H1 (cell line): Measurements from ENCODE around the gene FBXW5. TPM values are rescaled to one million over a fixed set of nuclear protein-coding genes. Genes with fewer than 3 reads are reported as not detected.

Experiments
- CTCF ChIA-PET: fragments of 300-600 bp; sonication (Branson Sonifier 250); formaldehyde crosslinking; loops from one replicate; lab custom pipeline; 2021; ENCODE audit not compliant: partially characterized antibody; lab: Charles Lee
- POLR2A ChIA-PET: fragments of 300-600 bp; sonication (Branson Sonifier 250); formaldehyde crosslinking; loops from one replicate; lab custom pipeline; 2021; ENCODE audit warnings: inconsistent platforms; ENCODE audit not compliant: partially characterized antibody; lab: Charles Lee
- DNase-seq, 2 experiments: peaks; one replicate each; pipeline versions ENCODE4 v3.0.0 to v3.0.0-alpha.2; 2010 to 2022; ENCODE audit warnings: low spot score in 2 of 2, low read depth in 1 of 2, mixed read lengths in 1 of 2
- FAIRE-seq: peaks from 2 replicates; lab custom pipeline; 2011; peaks lifted over from hg19 to GRCh38; lab: Jason Lieb, UNC
- H2AFZ ChIP-seq: 2 replicates; pipeline ENCODE4 v1.8.1; 2012; ENCODE audit warnings: low read length, inconsistent platforms
- H2AK5ac ChIP-seq: 2 replicates; pipeline ENCODE4 v1.6.1; 2013; ENCODE audit warnings: low read depth, low read length
- H2BK120ac ChIP-seq: replicated peaks from 2 replicates; pipeline ENCODE3; 2013; ENCODE audit warnings: low read depth, low read length, inconsistent platforms
- H2BK12ac ChIP-seq: 2 replicates; pipeline ENCODE4 v1.6.1; 2013; ENCODE audit warnings: low read depth, low read length
- H2BK15ac ChIP-seq: 2 replicates; pipeline ENCODE4 v1.6.1; 2013; ENCODE audit warnings: low read length
- H2BK20ac ChIP-seq: 2 replicates; pipeline ENCODE4 v1.6.1; 2013; ENCODE audit warnings: low read length
- H2BK5ac ChIP-seq: 2 replicates; pipeline ENCODE4 v1.6.1; 2013; ENCODE audit warnings: low read depth, low read length
- H3K14ac ChIP-seq: 2 replicates; pipeline ENCODE4 v1.6.1; 2013; ENCODE audit warnings: inconsistent platforms; ENCODE audit not compliant: insufficient read length
- H3K18ac ChIP-seq: 2 replicates; pipeline ENCODE4 v1.6.1; 2013; ENCODE audit warnings: low read length; ENCODE audit errors: extremely low read depth
- H3K23ac ChIP-seq: 2 replicates; pipeline ENCODE4 v1.6.1; 2013; ENCODE audit warnings: inconsistent platforms; ENCODE audit not compliant: insufficient read length
- H3K23me2 ChIP-seq: 2 replicates; pipeline ENCODE4 v1.6.1; 2013; ENCODE audit warnings: low read depth, low read length
- H3K27ac ChIP-seq: 2 replicates; pipeline ENCODE4 v1.6.1; 2011; ENCODE audit warnings: low read depth, low read length, inconsistent platforms
- H3K27me3 ChIP-seq, 4 experiments: replicated peaks in 1 of 4; 1 replicate in 1 of 4; 2 replicates in 3 of 4; pipeline versions ENCODE4 v1.6.1 to v1.8.1; 2011 to 2013; ENCODE audit warnings: low read length in 3 of 4, mild to moderate bottlenecking in 3 of 4, inconsistent platforms in 2 of 4, mixed read lengths in 2 of 4, moderate library complexity in 1 of 4; ENCODE audit not compliant: control insufficient read depth in 3 of 4, insufficient read depth in 3 of 4; ENCODE audit errors: extremely low read depth in 1 of 4
- H3K36me3 ChIP-seq, 4 experiments: 2 replicates each; pipeline versions ENCODE4 v1.6.1 to v1.8.1; 2011 to 2013; ENCODE audit warnings: mild to moderate bottlenecking in 4 of 4, low read length in 3 of 4, moderate library complexity in 2 of 4, control low read depth in 1 of 4, inconsistent platforms in 1 of 4; ENCODE audit not compliant: insufficient read depth in 4 of 4, control insufficient read depth in 2 of 4
- H3K4ac ChIP-seq: replicated peaks from 2 replicates; pipeline ENCODE3; 2013; ENCODE audit warnings: low read length, low read depth, mixed read lengths, inconsistent platforms; ENCODE audit not compliant: insufficient read length
- H3K4me1 ChIP-seq, 4 experiments: replicated peaks in 1 of 4; 1 replicate in 1 of 4; 2 replicates in 3 of 4; pipeline versions ENCODE4 v1.6.1 to v1.8.1; 2011 to 2013; ENCODE audit warnings: low read length in 3 of 4, inconsistent platforms in 2 of 4, mixed read lengths in 1 of 4; ENCODE audit not compliant: insufficient read depth in 4 of 4, control insufficient read depth in 3 of 4
- H3K4me2 ChIP-seq, 2 experiments: 2 replicates each; pipeline versions ENCODE4 v1.6.1 to v1.8.1; 2011 to 2013; ENCODE audit warnings: low read depth in 2 of 2, low read length in 2 of 2, control low read depth in 1 of 2, inconsistent platforms in 1 of 2, mild to moderate bottlenecking in 1 of 2; ENCODE audit not compliant: insufficient read depth in 1 of 2
- H3K4me3 ChIP-seq, 4 experiments: fragments of 200-600, 300-600 bp in 1 of 4; sonication (generic), shearing (Covaris generic), sonication (Bioruptor Twin) in 1 of 4; 2 replicates each; pipeline versions ENCODE4 v1.5.1 to v1.8.1; 2011 to 2016; ENCODE audit warnings: low read length in 4 of 4, low read depth in 3 of 4, control low read depth in 2 of 4, inconsistent platforms in 2 of 4, mild to moderate bottlenecking in 2 of 4, mixed read lengths in 1 of 4, moderate library complexity in 1 of 4; ENCODE audit not compliant: insufficient read depth in 2 of 4; ENCODE audit errors: extremely low read depth in 1 of 4
- H3K56ac ChIP-seq: replicated peaks from 2 replicates; pipeline ENCODE3; 2013; ENCODE audit warnings: low read depth, mild to moderate bottlenecking, mixed read lengths, low read length, inconsistent platforms; ENCODE audit not compliant: insufficient read length
- H3K79me1 ChIP-seq: 2 replicates; pipeline ENCODE4 v1.6.1; 2013; ENCODE audit warnings: low read depth, low read length, control low read depth
- H3K79me2 ChIP-seq, 2 experiments: 2 replicates each; pipeline versions ENCODE4 v1.6.1 to v1.8.1; 2012 to 2013; ENCODE audit warnings: low read length in 2 of 2, mild to moderate bottlenecking in 2 of 2, inconsistent platforms in 1 of 2; ENCODE audit not compliant: insufficient read depth in 2 of 2, control insufficient read depth in 1 of 2
- H3K9ac ChIP-seq, 4 experiments: replicated peaks in 1 of 4; 1 replicate in 1 of 4; 2 replicates in 3 of 4; pipeline versions ENCODE4 v1.6.1 to v1.8.1; 2011 to 2013; ENCODE audit warnings: low read depth in 3 of 4, low read length in 3 of 4, control low read depth in 2 of 4, mild to moderate bottlenecking in 2 of 4, moderate library complexity in 2 of 4, inconsistent platforms in 1 of 4; ENCODE audit errors: extremely low read depth in 1 of 4
- H3K9me3 ChIP-seq, 2 experiments: 2 replicates each; pipeline versions ENCODE4 v1.6.1 to v1.8.1; 2012 to 2013; ENCODE audit warnings: mild to moderate bottlenecking in 2 of 2, moderate library complexity in 2 of 2, control low read depth in 1 of 2, inconsistent platforms in 1 of 2, low read depth in 1 of 2, low read length in 1 of 2, mixed read lengths in 1 of 2; ENCODE audit not compliant: insufficient read depth in 2 of 2
- H4K20me1 ChIP-seq, 2 experiments: replicated peaks in 1 of 2; 2 replicates each; pipeline versions ENCODE3 to v1.8.1; 2011 to 2013; ENCODE audit warnings: inconsistent platforms in 2 of 2, low read length in 2 of 2, mild to moderate bottlenecking in 1 of 2; ENCODE audit not compliant: insufficient read depth in 2 of 2, control insufficient read depth in 1 of 2
- H4K5ac ChIP-seq: 2 replicates; pipeline ENCODE4 v1.6.1; 2013; ENCODE audit warnings: low read length, low read depth, mixed read lengths, inconsistent platforms; ENCODE audit not compliant: insufficient read length
- H4K8ac ChIP-seq: 2 replicates; pipeline ENCODE4 v1.8.0; 2013; ENCODE audit warnings: mild to moderate bottlenecking, moderate library complexity, low read length, inconsistent platforms; ENCODE audit not compliant: insufficient read depth; ENCODE audit errors: extremely low read depth
- H4K91ac ChIP-seq: replicated peaks from 2 replicates; pipeline ENCODE3; 2013; ENCODE audit warnings: low read length, mixed read lengths, inconsistent platforms; ENCODE audit not compliant: insufficient read length
- CBX8 ChIP-seq: fragments of 300-800, 300-1000 bp; sonication (generic); IDR thresholded peaks from 2 replicates; pipeline ENCODE4 v1.7.1; 2016; ENCODE audit warnings: low read depth, low read length, borderline replicate concordance
- EGR1 ChIP-seq: IDR thresholded peaks from 2 replicates; pipeline ENCODE4 v1.6.1; 2011; ENCODE audit warnings: low read depth, low read length, borderline replicate concordance
- FOSL1 ChIP-seq: IDR thresholded peaks from 2 replicates; pipeline ENCODE4 v1.6.1; 2011; ENCODE audit warnings: mild to moderate bottlenecking, low read depth, low read length, moderate library complexity; ENCODE audit not compliant: insufficient read depth
- SP1 ChIP-seq: IDR thresholded peaks from 2 replicates; pipeline ENCODE4 v1.6.1; 2011; ENCODE audit warnings: low read depth, low read length
- SP4 ChIP-seq: IDR thresholded peaks from 2 replicates; pipeline ENCODE4 v1.6.1; 2012; ENCODE audit warnings: low read length, inconsistent platforms
- TBP ChIP-seq: IDR thresholded peaks from 2 replicates; pipeline ENCODE4 v1.6.1; 2011; ENCODE audit warnings: low read depth, low read length, improper control_type of control experiment
- WGBS, 2 experiments: shearing (Covaris generic) in 1 of 2; methylation state at CpG; one replicate each; pipeline versions ENCODE4 v1.1.6 to v1.1.7; 2013 to 2015; ENCODE audit warnings: low lambda C conversion rate in 2 of 2, mixed read lengths in 2 of 2, inconsistent platforms in 1 of 2, low coverage in 1 of 2, missing lambda C conversion rate in 1 of 2; ENCODE audit not compliant: insufficient replicate concordance in 2 of 2, insufficient coverage in 1 of 2, insufficient read length in 1 of 2; ENCODE audit errors: extremely low coverage in 1 of 2, missing lambda C conversion rate in 1 of 2; 5-methylcytosine and 5-hydroxymethylcytosine counted together
- polyA plus RNA-seq, 7 experiments: library from polyadenylated mRNA; depleted of rRNA in 3 of 7; stranded (reverse) in 5 of 7; unstranded in 2 of 7; fragments of >200 nt in 5 of 7; fragments of 200-250 nt in 2 of 7; gene quantifications; 1 replicate in 5 of 7; 2 replicates in 1 of 7; 4 replicates in 1 of 7; pipeline versions ENCODE4 v1.2.1 to v1.2.3, GENCODE V29; 2011 to 2013; ENCODE audit warnings: missing spikeins in 2 of 7, mixed read lengths in 2 of 7
- total RNA-seq: library from RNA; stranded (reverse); fragmentation: NEBNext Ultra II Directional; extraction: Animal tissue kit (Norgen Biotek cat#: 25700); gene quantifications from 2 replicates; pipeline ENCODE4 v1.2.1, GENCODE V29; 2021

Gene FBXW5
- total and polyA plus RNA-seq, 2 of the 8 experiments (the other 6 are each of a cell fraction or from before 2014, with no cell fraction given) = 49.0 to 71.0 TPM

DNA sequence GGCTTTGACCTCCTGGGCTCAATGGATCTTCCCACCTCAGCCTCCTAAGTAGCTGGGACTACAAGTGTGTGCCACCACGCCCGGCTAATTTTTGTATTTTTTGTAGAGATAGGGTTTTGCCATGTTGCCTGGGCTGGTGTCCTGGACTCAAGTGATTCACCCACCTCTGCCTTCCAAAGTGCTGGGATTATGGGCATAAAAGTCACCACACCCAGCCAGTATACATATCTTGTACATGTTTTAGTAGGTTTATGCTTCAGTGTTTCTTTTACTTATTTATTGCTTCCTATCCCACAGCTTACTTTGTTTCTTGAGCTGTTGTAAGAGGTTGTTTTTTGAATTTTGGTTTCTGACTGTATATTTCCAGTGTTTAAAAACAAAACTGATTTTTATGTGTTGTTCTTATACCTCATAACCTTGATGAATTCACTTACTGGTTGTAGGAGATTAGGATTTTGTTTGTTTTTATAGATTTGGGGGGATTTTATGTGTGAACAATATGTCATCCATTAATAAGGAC lies 12.9 kb downstream of the FBXW5 start:
- H3K9ac ChIP-seq = no peak overlapping the region
- H3K56ac ChIP-seq = no peak overlapping the region
- H3K27me3 ChIP-seq = no peaks in the 10 kb centered on the region
- no peak overlapping the region for H2AFZ ChIP-seq
- CTCF ChIA-PET = interaction anchor here (0.6 to 2.7 kb wide), 5 partner anchors 10 to 154 kb away, joined by 3 to 10 read pairs (median 3); no protein-coding TSS in a partner anchor
- no peak overlapping the region for H3K14ac ChIP-seq
- no peak overlapping the region for H2BK15ac ChIP-seq
- H2BK5ac ChIP-seq = no peak overlapping the region
- no peaks in the 10 kb centered on the region for H3K23me2 ChIP-seq
- H3K4me2 ChIP-seq = no peak overlapping the region
- no peaks in the 10 kb centered on the region; a peak in 1 of 4 replicates for H3K9me3 ChIP-seq
- H3K79me1 ChIP-seq = no peaks in the 10 kb centered on the region; the same call in 1 of the 2 replicates
- H3K23ac ChIP-seq = no peak overlapping the region
- POLR2A ChIA-PET = no interaction called here
- peaks cover 0 to 6% (median 0%) of the 10 kb centered on the region in 4 experiments; a peak in 2 of 7 replicates for H3K4me1 ChIP-seq
- FAIRE-seq (no peak), DNase-seq (no peak)
- no peak overlapping the region for H3K18ac ChIP-seq
- H3K4ac ChIP-seq = no peak overlapping the region
- peaks cover 0 to 12% of the 10 kb centered on the region in 2 experiments for H4K20me1 ChIP-seq
- H2BK120ac ChIP-seq = no peak overlapping the region
- H2BK20ac ChIP-seq = no peak overlapping the region
- no peak overlapping the region for H2BK12ac ChIP-seq
- H4K8ac ChIP-seq = no peak overlapping the region
- H3K79me2 ChIP-seq = no peaks in the 10 kb centered on the region; a peak in 1 of 4 replicates
- peaks cover 2 to 15% (median 4%) of the 10 kb centered on the region in 4 experiments; a peak in 5 of 8 replicates for H3K36me3 ChIP-seq
- no peak overlapping the region for H4K5ac ChIP-seq
- H3K27ac ChIP-seq = no peak overlapping the region
- no peak overlapping the region for H2AK5ac ChIP-seq
- H4K91ac ChIP-seq = no peak overlapping the region
- no peak overlapping the region for H3K4me3 ChIP-seq
- WGBS, 2 experiments = 88% methylated on average over 2 of the region's 2 CpGs; no CpG with 5 or more reads in 1 of the 2 experiments
- no peak for TF ChIP-seq EGR1
- TF ChIP-seq TBP = no peak
- no peak for TF ChIP-seq SP4
- no peak for TF ChIP-seq CBX8
- TF ChIP-seq SP1 = no peak
- TF ChIP-seq FOSL1 = no peak
